Dermis microvascular lymphatic vessel endothelial cell (primary cell): ENCODE results near the gene RINT1. TPM values are rescaled to one million over a fixed set of nuclear protein-coding genes. Genes with fewer than 3 reads are reported as not detected.
"Not testable (repeated sequence)": the region's sequence is repeated elsewhere in the genome, so short reads cannot be mapped to it uniquely, and the experiment has no call there.

Experiments used
- DNase-seq, 2 donors: peaks; one replicate each; pipeline versions ENCODE4 v3.0.0 to v3.0.0-alpha.2; 2010; ENCODE audit warnings: low read depth in 2 of 2
- total RNA-seq: library from RNA; depleted of rRNA; stranded (reverse); fragments of >200 nt; gene quantifications from 2 replicates; pipeline ENCODE4 v1.2.1, GENCODE V29; 2014

RINT1 gene
- total RNA-seq, 1 donor from 2014 or later = 9.9 TPM

- DNase-seq = not testable (repeated sequence)
Measured at GRCh38 chr7:105599080-105599479, 67.1 kb downstream of the RINT1 start.

GRCh38 chr7:105599551-105599950 is 67.5 kb downstream of the RINT1 start:
- no peak for DNase-seq

GRCh38 chr7:105600720-105601550 is 68.9 kb downstream of the RINT1 start:
- DNase-seq = no peak

- no peak for DNase-seq
Measured at GRCh38 chr7:105602325-105603305, 70.6 kb downstream of the RINT1 start.

- DNase-seq = no peak
Measured at GRCh38 chr7:105610165-105610930, 78.3 kb downstream of the RINT1 start.

GRCh38 chr7:105611856-105612775 is 80.1 kb downstream of the RINT1 start:
- no peak for DNase-seq

GRCh38 chr7:105612806-105613205 is 80.8 kb downstream of the RINT1 start:
- DNase-seq = no peak

GRCh38 chr7:105613611-105614330 is 81.8 kb downstream of the RINT1 start:
- no peak for DNase-seq

- DNase-seq = no peak
Measured at GRCh38 chr7:105614341-105614840, 82.4 kb downstream of the RINT1 start.

Other genes starting within 250 kb of the RINT1 start
- gene SRPK2, start 143.3 kb upstream of the RINT1 start, total RNA-seq = 51.9 and 68.9 TPM in 2 replicates
- 17.2 and 19.7 TPM in 2 replicates for gene PUS7, start 9.9 kb upstream of the RINT1 start, total RNA-seq
- gene EFCAB10, start 49.3 kb downstream of the RINT1 start, total RNA-seq = not detected in 2 replicates